ENCODE data around the gene FGFBP2. TPM values are rescaled to one million over a fixed set of nuclear protein-coding genes. Genes with fewer than 3 reads are reported as not detected.

The FGFBP2 gene
- total and polyA plus RNA-seq, 7 donors: 1.8 to 17.1 (median 3.9) TPM

DNA sequence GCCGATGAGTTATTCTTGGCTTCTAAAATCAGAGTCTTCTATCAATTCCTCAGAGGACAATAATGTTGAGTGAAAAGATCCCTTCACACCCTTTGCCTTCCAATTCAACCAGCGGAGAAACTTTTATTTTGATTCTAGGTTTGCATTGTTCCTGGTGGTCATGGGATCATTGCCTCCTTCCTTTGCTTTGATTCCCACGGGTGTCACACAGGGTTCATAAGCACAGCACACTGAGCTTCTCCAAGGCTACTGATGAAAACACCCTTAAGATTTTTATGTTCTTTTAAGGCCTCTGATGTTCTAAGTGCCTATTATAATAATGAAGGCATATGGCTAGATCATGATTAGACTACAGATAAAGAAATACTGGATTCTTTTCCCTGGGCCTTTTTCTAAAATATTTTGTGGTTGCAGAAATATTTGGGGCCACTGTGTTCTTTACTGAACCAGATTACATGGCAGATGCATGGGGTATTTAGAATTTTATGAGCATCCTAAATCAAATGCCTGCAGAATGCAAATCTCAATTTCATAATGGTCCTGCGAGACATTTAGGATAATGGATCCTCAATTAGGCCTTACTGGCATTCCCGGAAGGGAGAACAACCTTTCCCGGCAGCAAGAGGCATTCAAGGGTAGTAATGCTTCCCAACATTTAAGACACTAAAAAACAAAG is 43.9 kb upstream of the FGFBP2 start:
- Histone ChIP-seq H3K36me3 (no peaks in the 10 kb centered on the region), H3K9me3 (no peaks in the 10 kb centered on the region), H3K27ac (no peak overlapping the region), H3K4me3 (no peak overlapping the region), H3K4me1 (no peaks in the 10 kb centered on the region), H3K27me3 (no peaks in the 10 kb centered on the region)
- TF ChIP-seq POLR2A (IDR thresholded peaks at IDR 0.05) (no peak), POLR2AphosphoS5 (IDR thresholded peaks at IDR 0.05) (no peak), EP300 (IDR thresholded peaks at IDR 0.05) (no peak)
- TF ChIP-seq, protein P1, sequence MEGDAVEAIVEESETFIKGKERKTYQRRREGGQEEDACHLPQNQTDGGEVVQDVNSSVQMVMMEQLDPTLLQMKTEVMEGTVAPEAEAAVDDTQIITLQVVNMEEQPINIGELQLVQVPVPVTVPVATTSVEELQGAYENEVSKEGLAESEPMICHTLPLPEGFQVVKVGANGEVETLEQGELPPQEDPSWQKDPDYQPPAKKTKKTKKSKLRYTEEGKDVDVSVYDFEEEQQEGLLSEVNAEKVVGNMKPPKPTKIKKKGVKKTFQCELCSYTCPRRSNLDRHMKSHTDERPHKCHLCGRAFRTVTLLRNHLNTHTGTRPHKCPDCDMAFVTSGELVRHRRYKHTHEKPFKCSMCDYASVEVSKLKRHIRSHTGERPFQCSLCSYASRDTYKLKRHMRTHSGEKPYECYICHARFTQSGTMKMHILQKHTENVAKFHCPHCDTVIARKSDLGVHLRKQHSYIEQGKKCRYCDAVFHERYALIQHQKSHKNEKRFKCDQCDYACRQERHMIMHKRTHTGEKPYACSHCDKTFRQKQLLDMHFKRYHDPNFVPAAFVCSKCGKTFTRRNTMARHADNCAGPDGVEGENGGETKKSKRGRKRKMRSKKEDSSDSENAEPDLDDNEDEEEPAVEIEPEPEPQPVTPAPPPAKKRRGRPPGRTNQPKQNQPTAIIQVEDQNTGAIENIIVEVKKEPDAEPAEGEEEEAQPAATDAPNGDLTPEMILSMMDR (IDR thresholded peaks at IDR 0.05): no peak
- intact Hi-C loops (cut with DNase I): no loop called here
- 93% methylated on average over 6 of the region's 6 CpGs for WGBS, 2 donors
- no peak for DNase-seq

GRCh38 chr4:16005676-16006075 is 42.7 kb upstream of the FGFBP2 start:
- DNase-seq: no peak
- 86 to 91% methylated on average over 5 of the region's 5 CpGs for WGBS, 2 donors
- Histone ChIP-seq H3K4me1 (peaks cover 0 to 9% (median 5%) of the 10 kb centered on the region in 4 donors), H3K4me3 (no peak overlapping the region), H3K27ac (no peak overlapping the region), H3K27me3 (no peaks in the 10 kb centered on the region), H3K36me3 (no peaks in the 10 kb centered on the region), H3K9me3 (no peaks in the 10 kb centered on the region)
- intact Hi-C loops (cut with DNase I): no loop called here
- TF ChIP-seq POLR2AphosphoS5 (IDR thresholded peaks at IDR 0.05) (no peak), POLR2A (IDR thresholded peaks at IDR 0.05) (no peak), EP300 (IDR thresholded peaks at IDR 0.05) (no peak)
- TF ChIP-seq, protein P1 (IDR thresholded peaks at IDR 0.05): no peak

- WGBS, 2 donors: 1 to 8% methylated on average over 4 of the region's 4 CpGs
- no peak overlapping the region for H3K4me3 ChIP-seq
- H3K4me1 ChIP-seq: peaks cover 0 to 11% (median 6%) of the 10 kb centered on the region in 4 donors
- no peaks in the 10 kb centered on the region for H3K27me3 ChIP-seq
- TF ChIP-seq POLR2A (IDR thresholded peaks at IDR 0.05) (no peak), EP300 (IDR thresholded peaks at IDR 0.05) (no peak), POLR2AphosphoS5 (IDR thresholded peaks at IDR 0.05) (peak in 3 of 4 donors; percentile 44 to 74 (median 65))
- TF ChIP-seq, protein P1 (IDR thresholded peaks at IDR 0.05): peak; percentile 74 to 87 (median 80)
- no peak overlapping the region for H3K27ac ChIP-seq
- DNase-seq: peak; percentile 89
- intact Hi-C loops (cut with DNase I): loop anchor here (1.0 to 5.0 kb wide), 6 partner anchors 37 to 524 kb away; no protein-coding TSS in a partner anchor
- H3K9me3 ChIP-seq: no peaks in the 10 kb centered on the region
- no peaks in the 10 kb centered on the region for H3K36me3 ChIP-seq
These were observed 38.5 kb upstream of the FGFBP2 start for GRCh38 chr4:16001484-16001858.

DNA sequence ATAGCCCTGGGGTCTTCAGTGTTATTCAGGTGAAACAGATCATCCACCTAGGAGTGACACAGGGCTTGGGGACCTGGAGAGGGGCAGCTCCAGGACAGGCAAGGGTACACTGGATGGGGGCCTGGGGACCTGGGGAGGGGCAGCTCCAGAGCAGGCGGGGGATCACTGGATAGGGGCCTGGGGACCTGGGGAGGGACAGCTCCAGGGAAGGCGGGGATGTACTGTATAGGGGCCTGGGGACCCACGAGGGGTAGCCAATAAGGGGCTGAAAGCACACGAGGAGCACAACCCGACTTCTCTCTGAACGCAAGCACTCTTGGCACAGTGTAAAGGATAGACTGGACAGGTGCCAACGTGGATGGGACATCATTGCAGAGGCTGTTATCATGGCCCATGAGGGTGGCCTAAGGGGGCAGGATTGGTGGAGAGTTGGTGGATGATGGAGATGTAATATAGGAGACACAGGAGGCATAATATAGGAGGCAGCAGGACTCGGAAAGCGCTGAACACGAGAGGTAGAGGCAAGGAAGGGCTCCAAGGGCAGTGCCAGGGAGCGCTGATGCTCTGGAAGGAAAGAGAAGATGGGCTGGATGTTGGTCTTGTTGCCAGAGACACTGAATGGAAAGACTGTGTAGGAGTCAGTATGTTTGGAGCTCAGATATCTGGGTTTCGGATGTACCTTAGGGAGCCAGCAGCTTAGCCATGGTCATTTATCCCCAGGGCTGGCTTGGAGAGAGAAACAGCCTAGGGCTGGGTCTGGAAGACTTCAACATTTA is 37.9 kb upstream of the FGFBP2 start:
- Histone ChIP-seq H3K36me3 (no peaks in the 10 kb centered on the region), H3K27me3 (no peaks in the 10 kb centered on the region), H3K9me3 (no peaks in the 10 kb centered on the region), H3K4me3 (no peak overlapping the region), H3K27ac (peak overlapping the region in 1 of 4 donors; percentile 40), H3K4me1 (peaks cover 0 to 11% (median 6%) of the 10 kb centered on the region in 4 donors)
- WGBS, 2 donors: 81 to 83% methylated on average over 12 of the region's 12 CpGs
- DNase-seq: peak; percentile 68
- intact Hi-C loops (cut with DNase I): loop anchor here (1.0 to 5.0 kb wide), 6 partner anchors 36 to 524 kb away; no protein-coding TSS in a partner anchor
- TF ChIP-seq, protein P1 (IDR thresholded peaks at IDR 0.05): no peak
- no peak for TF ChIP-seq POLR2A (IDR thresholded peaks at IDR 0.05)
- no peak for TF ChIP-seq EP300 (IDR thresholded peaks at IDR 0.05)
- no peak for TF ChIP-seq POLR2AphosphoS5 (IDR thresholded peaks at IDR 0.05)
